ENCODE data around the gene FBLN1.
"Not testable (repeated sequence)": the region's sequence is repeated elsewhere in the genome, so short reads cannot be mapped to it uniquely, and the experiment has no call there.

FBLN1 gene

GRCh38 chr22:45524966-45525365, 22.3 kb downstream of the FBLN1 start:
- H3K4me3 Mint-ChIP-seq, result no peak overlapping the region
- H3K36me3 Mint-ChIP-seq (ENCODE audit: low read depth), result no peaks in the 10 kb centered on the region
- no peaks in the 10 kb centered on the region for H3K4me1 Mint-ChIP-seq (ENCODE audit: low read depth)
- H3K27ac Mint-ChIP-seq, result no peak overlapping the region
- H3K9me3 Mint-ChIP-seq, result no peaks in the 10 kb centered on the region
- H3K27me3 Mint-ChIP-seq, result no peaks in the 10 kb centered on the region

GRCh38 chr22:45525480-45525879, 22.8 kb downstream of the FBLN1 start:
- no peak overlapping the region for H3K4me3 Mint-ChIP-seq
- H3K36me3 Mint-ChIP-seq (ENCODE audit: low read depth), result no peaks in the 10 kb centered on the region
- no peaks in the 10 kb centered on the region for H3K9me3 Mint-ChIP-seq
- H3K27me3 Mint-ChIP-seq, result no peaks in the 10 kb centered on the region
- H3K27ac Mint-ChIP-seq, result no peak overlapping the region
- no peaks in the 10 kb centered on the region for H3K4me1 Mint-ChIP-seq (ENCODE audit: low read depth)

GRCh38 chr22:45526281-45526680, 23.6 kb downstream of the FBLN1 start:
- no peak overlapping the region for H3K27ac Mint-ChIP-seq
- H3K4me1 Mint-ChIP-seq (ENCODE audit: low read depth), result no peaks in the 10 kb centered on the region
- H3K27me3 Mint-ChIP-seq, result no peaks in the 10 kb centered on the region
- H3K9me3 Mint-ChIP-seq, result no peaks in the 10 kb centered on the region
- H3K36me3 Mint-ChIP-seq (ENCODE audit: low read depth), result no peaks in the 10 kb centered on the region
- H3K4me3 Mint-ChIP-seq, result no peak overlapping the region

GRCh38 chr22:45526768-45527360, 24.2 kb downstream of the FBLN1 start:
- H3K4me3 Mint-ChIP-seq, result no peak overlapping the region
- no peaks in the 10 kb centered on the region for H3K27me3 Mint-ChIP-seq
- H3K36me3 Mint-ChIP-seq (ENCODE audit: low read depth), result no peaks in the 10 kb centered on the region
- no peaks in the 10 kb centered on the region for H3K4me1 Mint-ChIP-seq (ENCODE audit: low read depth)
- no peak overlapping the region for H3K27ac Mint-ChIP-seq
- H3K9me3 Mint-ChIP-seq, result no peaks in the 10 kb centered on the region

- no peaks in the 10 kb centered on the region for H3K4me1 Mint-ChIP-seq (ENCODE audit: low read depth)
- H3K27me3 Mint-ChIP-seq, result no peaks in the 10 kb centered on the region
- H3K9me3 Mint-ChIP-seq, result no peaks in the 10 kb centered on the region
- no peak overlapping the region for H3K4me3 Mint-ChIP-seq
- H3K27ac Mint-ChIP-seq, result no peak overlapping the region
- no peaks in the 10 kb centered on the region for H3K36me3 Mint-ChIP-seq (ENCODE audit: low read depth)
Observed at GRCh38 chr22:45527456-45527855, 24.8 kb downstream of the FBLN1 start.

- H3K27me3 Mint-ChIP-seq, result no peaks in the 10 kb centered on the region
- H3K4me1 Mint-ChIP-seq (ENCODE audit: low read depth), result no peaks in the 10 kb centered on the region
- H3K27ac Mint-ChIP-seq, result no peak overlapping the region
- no peaks in the 10 kb centered on the region for H3K36me3 Mint-ChIP-seq (ENCODE audit: low read depth)
- no peaks in the 10 kb centered on the region for H3K9me3 Mint-ChIP-seq
- H3K4me3 Mint-ChIP-seq, result no peak overlapping the region
Observed at GRCh38 chr22:45528046-45528445, 25.4 kb downstream of the FBLN1 start.

GRCh38 chr22:45529105-45529504, 26.4 kb downstream of the FBLN1 start:
- no peak overlapping the region for H3K27ac Mint-ChIP-seq
- no peak overlapping the region for H3K4me3 Mint-ChIP-seq
- no peaks in the 10 kb centered on the region for H3K9me3 Mint-ChIP-seq
- H3K36me3 Mint-ChIP-seq (ENCODE audit: low read depth), result no peaks in the 10 kb centered on the region
- no peaks in the 10 kb centered on the region for H3K4me1 Mint-ChIP-seq (ENCODE audit: low read depth)
- H3K27me3 Mint-ChIP-seq, result no peaks in the 10 kb centered on the region

GRCh38 chr22:45529971-45530575, 27.4 kb downstream of the FBLN1 start:
- no peak overlapping the region for H3K4me3 Mint-ChIP-seq
- no peaks in the 10 kb centered on the region for H3K36me3 Mint-ChIP-seq (ENCODE audit: low read depth)
- H3K9me3 Mint-ChIP-seq, result no peaks in the 10 kb centered on the region
- no peaks in the 10 kb centered on the region for H3K4me1 Mint-ChIP-seq (ENCODE audit: low read depth)
- no peak overlapping the region for H3K27ac Mint-ChIP-seq
- no peaks in the 10 kb centered on the region for H3K27me3 Mint-ChIP-seq

- Mint-ChIP-seq H3K9me3 (no peaks in the 10 kb centered on the region), H3K4me1 (ENCODE audit: low read depth) (no peaks in the 10 kb centered on the region), H3K36me3 (ENCODE audit: low read depth) (no peaks in the 10 kb centered on the region), H3K27me3 (no peaks in the 10 kb centered on the region), H3K27ac (no peak overlapping the region), H3K4me3 (no peak overlapping the region)
Observed at GRCh38 chr22:45531441-45532234, 29.0 kb downstream of the FBLN1 start.

GRCh38 chr22:45532235-45532631, 29.6 kb downstream of the FBLN1 start:
- Mint-ChIP-seq H3K27ac (no peak overlapping the region), H3K4me3 (no peak overlapping the region), H3K9me3 (no peaks in the 10 kb centered on the region), H3K4me1 (ENCODE audit: low read depth) (no peaks in the 10 kb centered on the region), H3K36me3 (ENCODE audit: low read depth) (no peaks in the 10 kb centered on the region), H3K27me3 (no peaks in the 10 kb centered on the region)

- H3K4me3 Mint-ChIP-seq, result no peak overlapping the region
- no peaks in the 10 kb centered on the region for H3K4me1 Mint-ChIP-seq (ENCODE audit: low read depth)
- H3K27ac Mint-ChIP-seq, result no peak overlapping the region
- H3K27me3 Mint-ChIP-seq, result no peaks in the 10 kb centered on the region
- no peaks in the 10 kb centered on the region for H3K9me3 Mint-ChIP-seq
- no peaks in the 10 kb centered on the region for H3K36me3 Mint-ChIP-seq (ENCODE audit: low read depth)
Observed at GRCh38 chr22:45533703-45534102, 31.0 kb downstream of the FBLN1 start.

- H3K4me3 Mint-ChIP-seq, result no peak overlapping the region
- no peaks in the 10 kb centered on the region for H3K4me1 Mint-ChIP-seq (ENCODE audit: low read depth)
- no peak overlapping the region for H3K27ac Mint-ChIP-seq
- H3K9me3 Mint-ChIP-seq, result no peaks in the 10 kb centered on the region
- H3K36me3 Mint-ChIP-seq (ENCODE audit: low read depth), result no peaks in the 10 kb centered on the region
- H3K27me3 Mint-ChIP-seq, result no peaks in the 10 kb centered on the region
Observed at GRCh38 chr22:45534339-45535192, 31.9 kb downstream of the FBLN1 start.

- H3K36me3 Mint-ChIP-seq (ENCODE audit: low read depth), result no peaks in the 10 kb centered on the region
- no peak overlapping the region for H3K27ac Mint-ChIP-seq
- no peaks in the 10 kb centered on the region for H3K9me3 Mint-ChIP-seq
- no peaks in the 10 kb centered on the region for H3K4me1 Mint-ChIP-seq (ENCODE audit: low read depth)
- H3K27me3 Mint-ChIP-seq, result no peaks in the 10 kb centered on the region
- no peak overlapping the region for H3K4me3 Mint-ChIP-seq
Observed at GRCh38 chr22:45535290-45535689, 32.6 kb downstream of the FBLN1 start.

GRCh38 chr22:45535835-45536234, 33.2 kb downstream of the FBLN1 start:
- H3K9me3 Mint-ChIP-seq; H3K36me3 Mint-ChIP-seq (ENCODE audit: low read depth); H3K27ac Mint-ChIP-seq; H3K27me3 Mint-ChIP-seq; H3K4me1 Mint-ChIP-seq (ENCODE audit: low read depth); H3K4me3 Mint-ChIP-seq: not testable (repeated sequence)

GRCh38 chr22:45537734-45538181, 35.1 kb downstream of the FBLN1 start:
- H3K4me3 Mint-ChIP-seq, result no peak overlapping the region
- no peaks in the 10 kb centered on the region for H3K36me3 Mint-ChIP-seq (ENCODE audit: low read depth)
- H3K9me3 Mint-ChIP-seq, result no peaks in the 10 kb centered on the region
- H3K4me1 Mint-ChIP-seq (ENCODE audit: low read depth), result no peaks in the 10 kb centered on the region
- no peak overlapping the region for H3K27ac Mint-ChIP-seq
- no peaks in the 10 kb centered on the region for H3K27me3 Mint-ChIP-seq
